K562 (cell line): ENCODE results near the gene TMEM129. TPM values are rescaled to one million over a fixed set of nuclear protein-coding genes. Genes with fewer than 3 reads are reported as not detected.

Source experiments
- MGA ChIP-seq: fragments of 450-650 bp; IDR thresholded peaks from 2 replicates; pipeline ENCODE4 v1.6.1; 2016; ENCODE audit warnings: mild to moderate bottlenecking, moderate library complexity
- PHTF2 ChIP-seq: fragments of 250-450 bp; sonication (Bioruptor Pico); IDR thresholded peaks from 2 replicates; pipeline ENCODE4 v1.5.0; 2021; ENCODE audit warnings: mild to moderate bottlenecking
- RFX7 ChIP-seq: fragments of 250-450 bp; sonication (Bioruptor Pico); IDR thresholded peaks from 2 replicates; pipeline ENCODE4 v1.5.1; 2021; ENCODE audit warnings: mild to moderate bottlenecking
- SIRT6 ChIP-seq: IDR thresholded peaks from one replicate; pipeline ENCODE4 v1.6.1; 2012; ENCODE audit warnings: low read depth, mild to moderate bottlenecking, control low read depth, inconsistent platforms, low read length, moderate library complexity
- SMC3 ChIP-seq: conservative IDR thresholded peaks from 2 replicates; pipeline ENCODE4 v1.6.1; 2011; ENCODE audit warnings: low read depth, low read length, improper control_type of control experiment; ENCODE audit not compliant: insufficient read depth
- THRB ChIP-seq: fragments of 450-650 bp; formaldehyde crosslinking; conservative IDR thresholded peaks from 2 replicates; pipeline ENCODE4 v1.4.0; 2022; ENCODE audit warnings: mild to moderate bottlenecking, missing genetic modification characterization
- ZFP91 ChIP-seq: sonication (generic); formaldehyde crosslinking; IDR thresholded peaks from 2 replicates; pipeline ENCODE4 v1.8.0; 2022; ENCODE audit warnings: mild to moderate bottlenecking, missing genetic modification reagents
- ZNF239 ChIP-seq: fragments of 250-450 bp; sonication (Bioruptor Pico); IDR thresholded peaks from 2 replicates; pipeline ENCODE4 v1.4.0; 2020; ENCODE audit warnings: mild to moderate bottlenecking
- ZNF764 ChIP-seq: fragments of 250-450 bp; sonication (Bioruptor Pico); IDR thresholded peaks from 2 replicates; pipeline ENCODE4 v1.4.0; 2020; ENCODE audit warnings: low read depth, mild to moderate bottlenecking, moderate library complexity
- polyA plus RNA-seq, 8 experiments: library from polyadenylated mRNA; depleted of rRNA in 4 of 8; stranded (reverse) in 5 of 8; unstranded in 3 of 8; fragments of >200 nt; fragmentation: Nextera tagmentation in 2 of 8; fragmentation: Illumina TruSeq in 1 of 8; extraction: Ambion mirVana in 2 of 8; extraction: Trizol in 1 of 8; gene quantifications; 2 replicates each; pipeline versions ENCODE4 v1.2.1 to v1.2.3, GENCODE V29; 2011 to 2014; ENCODE audit warnings: inconsistent platforms in 1 of 8, missing spikeins in 1 of 8
- total RNA-seq, 7 experiments: library from RNA; depleted of rRNA in 6 of 7; stranded (reverse); fragments of >200 nt in 6 of 7; fragmentation: Illumina TruSeq in 2 of 7; extraction: Trizol in 2 of 7; gene quantifications; 2 replicates each; pipeline versions ENCODE4 v1.2.1 to v1.2.3, GENCODE V29; 2011 to 2021; ENCODE audit warnings: low replicate concordance in 1 of 7

Gene TMEM129
- total and polyA plus RNA-seq, 9 of the 15 experiments (the other 6 are each of a cell fraction or from before 2014, with no cell fraction given): 0.34 to 47.2 (median 18.8) TPM

- TF ChIP-seq ZFP91 (0 out of 2 replicates have a peak, but pooled peaks have one; percentile 17), THRB (CRISPR knock-in tag) (no peak), PHTF2 (CRISPR knock-in tag) (no peak), RFX7 (no peak), ZNF239 (CRISPR knock-in tag) (no peak), SMC3 (no peak), MGA (peak; percentile 94), SIRT6 (no peak), ZNF764 (CRISPR knock-in tag) (no peak)
These were observed 37.2 kb downstream of the TMEM129 start, which contains the start of gene FAM53A (continued) for GRCh38 chr4:1683736-1684505.
